Measurements from ENCODE around the gene CSNK1G2. TPM values are rescaled to one million over a fixed set of nuclear protein-coding genes. Genes with fewer than 3 reads are reported as not detected.

CSNK1G2 gene
- total RNA-seq, 1 donor from 2014 or later = 70.6 TPM

- no peak for DNase-seq (ENCODE audit: low read depth)
These were observed 23.0 kb upstream of the CSNK1G2 start for GRCh38 chr19:1917926-1918325.

DNA sequence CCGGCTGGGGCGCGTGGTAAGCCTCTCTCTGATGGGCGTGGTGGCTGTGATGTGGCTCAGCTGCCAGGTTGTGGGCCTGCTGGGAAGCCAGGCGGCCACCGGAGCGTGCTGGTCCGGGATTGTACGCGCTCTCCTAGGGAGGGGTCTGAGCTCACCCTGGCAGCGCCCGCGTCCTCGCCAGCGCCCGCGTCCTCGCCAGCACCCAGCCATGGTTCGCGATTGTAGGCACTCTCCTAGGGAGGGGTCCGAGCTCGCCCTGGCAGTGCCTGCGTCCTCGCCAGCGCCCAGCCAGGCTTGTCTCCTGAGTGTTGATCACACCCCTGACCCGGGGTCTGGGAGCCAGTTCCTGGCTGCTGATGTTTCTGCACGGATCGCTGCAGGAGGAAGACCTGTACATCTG is 22.0 kb upstream of the CSNK1G2 start:
- DNase-seq (ENCODE audit: low read depth) = no peak

DNA sequence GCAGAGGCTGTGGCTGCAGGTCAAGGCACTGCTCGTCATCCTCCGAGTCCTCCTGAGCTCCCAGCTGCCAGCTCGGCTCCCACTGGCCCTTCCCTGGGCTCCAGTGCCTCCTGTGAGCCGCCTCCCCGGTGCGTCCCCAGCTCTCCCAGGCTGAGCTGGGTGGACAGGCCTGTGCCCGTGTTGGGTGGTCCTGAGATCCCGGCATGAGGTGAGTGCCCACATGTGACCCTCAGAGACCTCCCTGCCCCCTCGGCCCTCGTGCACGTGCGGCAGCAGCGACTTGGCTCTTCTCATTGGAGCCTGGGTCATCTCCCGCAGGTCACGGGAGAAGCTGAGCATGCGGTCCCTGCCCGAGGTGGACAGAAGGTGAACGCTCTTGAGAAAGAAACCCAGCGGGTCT is 20.3 kb upstream of the CSNK1G2 start:
- no peak for DNase-seq (ENCODE audit: low read depth)

- no peak for DNase-seq (ENCODE audit: low read depth)
These were observed 19.6 kb upstream of the CSNK1G2 start for GRCh38 chr19:1921326-1921725.

GRCh38 chr19:1921825-1922224 is 19.1 kb upstream of the CSNK1G2 start:
- no peak for DNase-seq (ENCODE audit: low read depth)

GRCh38 chr19:1922803-1923202 is 18.2 kb upstream of the CSNK1G2 start:
- no peak for DNase-seq (ENCODE audit: low read depth)

GRCh38 chr19:1923319-1923718 is 17.7 kb upstream of the CSNK1G2 start:
- DNase-seq (ENCODE audit: low read depth) = no peak

DNA sequence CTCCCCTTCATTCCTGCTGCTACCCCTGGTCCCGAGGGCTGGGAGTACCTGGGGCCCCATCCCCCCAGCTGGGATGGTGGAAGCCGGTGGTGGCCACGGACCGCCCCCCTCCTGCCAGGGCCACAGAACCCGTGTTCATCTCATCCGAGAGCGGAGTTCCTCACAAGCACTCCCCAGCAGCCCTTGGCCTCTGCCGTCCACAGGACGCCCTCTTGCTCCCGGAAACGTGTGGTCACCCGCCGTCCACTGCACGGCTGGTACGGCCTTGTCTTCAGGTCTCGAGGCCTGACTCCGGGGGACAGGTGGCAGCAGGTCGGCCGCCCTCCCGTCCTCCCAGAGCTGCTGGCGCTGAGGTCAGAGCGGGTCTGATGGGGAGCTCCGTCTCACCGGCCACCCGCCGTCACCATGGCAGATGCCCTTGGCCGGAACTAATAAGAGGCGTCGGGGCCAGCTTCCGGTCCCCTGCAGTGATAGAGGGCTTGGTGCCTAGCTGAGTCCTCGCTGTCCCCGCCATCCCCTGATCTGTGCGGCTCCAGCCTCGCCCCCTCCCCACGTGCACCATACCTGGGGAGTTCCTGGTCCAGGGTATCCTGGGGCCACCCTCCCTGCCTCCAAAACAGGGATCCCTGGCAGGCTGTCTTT is 16.5 kb upstream of the CSNK1G2 start:
- no peak for DNase-seq (ENCODE audit: low read depth)

DNA sequence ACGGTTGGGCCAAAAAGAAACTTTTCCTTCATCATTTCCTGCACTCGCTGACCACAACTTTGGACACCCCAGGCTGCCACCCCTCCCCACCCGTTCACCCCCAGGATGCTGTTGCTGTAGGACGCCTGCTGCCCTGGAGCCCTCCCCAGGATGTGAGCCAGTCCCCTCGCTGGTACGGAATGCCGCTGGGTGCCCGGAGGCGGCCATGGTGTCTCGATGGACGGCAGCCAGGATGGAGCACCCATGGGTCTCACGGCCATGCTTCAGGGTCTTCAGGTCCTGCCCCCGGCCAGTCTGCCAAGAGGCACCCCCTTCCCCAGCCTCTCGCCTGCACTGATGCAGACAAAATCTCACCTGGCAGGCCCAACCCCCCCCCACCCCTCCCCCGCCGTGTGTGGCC is 15.4 kb upstream of the CSNK1G2 start:
- no peak for DNase-seq (ENCODE audit: low read depth)

GRCh38 chr19:1929021-1929742 is 11.8 kb upstream of the CSNK1G2 start:
- DNase-seq (ENCODE audit: low read depth) = peak; percentile 74

GRCh38 chr19:1931445-1931844 is 9.5 kb upstream of the CSNK1G2 start:
- no peak for DNase-seq (ENCODE audit: low read depth)

GRCh38 chr19:1932395-1932794 is 8.6 kb upstream of the CSNK1G2 start:
- DNase-seq (ENCODE audit: low read depth) = no peak

GRCh38 chr19:1933244-1933643 is 7.7 kb upstream of the CSNK1G2 start:
- DNase-seq (ENCODE audit: low read depth) = no peak

- no peak for DNase-seq (ENCODE audit: low read depth)
These were observed 7.0 kb upstream of the CSNK1G2 start for GRCh38 chr19:1933942-1934341.

- peak; percentile 55 for DNase-seq (ENCODE audit: low read depth)
These were observed 5.3 kb upstream of the CSNK1G2 start for GRCh38 chr19:1935484-1936208.

DNA sequence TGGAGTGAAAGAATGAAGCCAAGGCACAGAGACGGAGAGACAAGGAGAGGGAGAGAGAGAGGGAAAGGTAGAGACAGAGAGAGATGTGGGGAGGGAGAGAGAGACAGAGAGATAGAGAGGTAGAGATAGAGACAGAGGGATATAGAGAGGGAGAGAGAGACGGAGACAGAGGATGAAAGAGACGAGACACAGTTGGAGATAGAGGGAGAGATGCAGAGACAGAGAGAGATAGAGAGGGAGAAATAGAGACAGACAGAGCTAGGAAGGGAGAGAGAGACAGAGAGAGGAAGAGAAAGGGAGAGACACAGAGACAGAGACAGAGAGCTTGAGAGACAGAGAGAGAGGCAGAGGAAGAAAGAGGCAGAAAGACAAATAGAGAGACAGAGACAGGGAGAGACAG is 4.5 kb upstream of the CSNK1G2 start:
- DNase-seq (ENCODE audit: low read depth) = no peak

DNA sequence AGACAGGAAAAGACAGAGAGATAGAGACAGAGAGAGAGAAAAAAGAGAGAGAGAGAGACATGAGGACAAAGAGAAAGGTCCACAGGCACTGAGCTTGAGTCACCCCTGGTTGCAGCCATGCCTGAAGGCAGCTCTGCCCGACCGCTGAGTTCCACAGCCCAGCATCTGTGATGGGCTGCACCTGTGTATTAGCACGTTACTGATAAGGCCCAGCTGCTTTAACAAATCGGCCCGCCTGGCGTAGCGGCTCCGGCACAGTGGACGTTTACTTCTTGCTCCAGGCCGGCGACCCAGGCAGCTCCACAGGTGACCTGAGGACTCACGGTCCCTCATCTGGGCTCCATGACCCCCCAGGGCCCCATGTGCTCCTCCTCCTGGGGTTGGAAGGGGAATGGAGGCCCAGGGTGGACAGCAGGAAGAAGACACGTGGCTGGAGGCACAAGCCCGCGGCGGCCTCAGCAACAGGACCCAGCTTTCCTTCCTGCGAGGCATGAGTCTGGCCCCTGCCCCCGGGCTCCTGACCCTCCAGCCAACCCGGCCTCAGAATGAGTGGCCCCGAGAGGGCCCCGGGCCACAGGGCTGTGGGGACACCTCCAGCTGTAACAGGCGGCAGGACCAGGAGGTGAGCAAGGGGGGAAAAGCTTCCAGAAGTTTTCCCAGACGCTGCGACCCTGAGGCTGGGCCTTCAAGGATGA is 3.9 kb upstream of the CSNK1G2 start:
- DNase-seq (ENCODE audit: low read depth) = no peak

DNA sequence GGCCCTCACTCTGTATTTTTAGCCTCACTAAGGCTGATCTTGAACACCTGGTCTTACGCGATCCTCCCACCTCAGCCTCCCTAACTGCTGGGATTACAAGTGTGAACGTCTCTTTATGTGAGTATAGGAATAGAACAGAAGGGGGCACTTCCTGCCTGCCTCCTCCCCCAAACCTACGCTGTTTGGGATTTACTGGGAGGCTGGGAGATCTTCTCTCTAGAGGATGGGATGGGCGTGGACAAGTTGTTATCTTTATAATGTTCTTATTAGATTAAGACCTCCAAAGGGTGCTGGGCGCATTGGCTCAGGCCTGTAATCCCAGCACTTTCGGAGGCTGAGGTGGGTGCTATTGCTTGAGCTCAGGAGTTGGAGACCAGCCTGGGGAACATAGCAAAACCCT is 2.9 kb upstream of the CSNK1G2 start:
- no peak for DNase-seq (ENCODE audit: low read depth)

DNA sequence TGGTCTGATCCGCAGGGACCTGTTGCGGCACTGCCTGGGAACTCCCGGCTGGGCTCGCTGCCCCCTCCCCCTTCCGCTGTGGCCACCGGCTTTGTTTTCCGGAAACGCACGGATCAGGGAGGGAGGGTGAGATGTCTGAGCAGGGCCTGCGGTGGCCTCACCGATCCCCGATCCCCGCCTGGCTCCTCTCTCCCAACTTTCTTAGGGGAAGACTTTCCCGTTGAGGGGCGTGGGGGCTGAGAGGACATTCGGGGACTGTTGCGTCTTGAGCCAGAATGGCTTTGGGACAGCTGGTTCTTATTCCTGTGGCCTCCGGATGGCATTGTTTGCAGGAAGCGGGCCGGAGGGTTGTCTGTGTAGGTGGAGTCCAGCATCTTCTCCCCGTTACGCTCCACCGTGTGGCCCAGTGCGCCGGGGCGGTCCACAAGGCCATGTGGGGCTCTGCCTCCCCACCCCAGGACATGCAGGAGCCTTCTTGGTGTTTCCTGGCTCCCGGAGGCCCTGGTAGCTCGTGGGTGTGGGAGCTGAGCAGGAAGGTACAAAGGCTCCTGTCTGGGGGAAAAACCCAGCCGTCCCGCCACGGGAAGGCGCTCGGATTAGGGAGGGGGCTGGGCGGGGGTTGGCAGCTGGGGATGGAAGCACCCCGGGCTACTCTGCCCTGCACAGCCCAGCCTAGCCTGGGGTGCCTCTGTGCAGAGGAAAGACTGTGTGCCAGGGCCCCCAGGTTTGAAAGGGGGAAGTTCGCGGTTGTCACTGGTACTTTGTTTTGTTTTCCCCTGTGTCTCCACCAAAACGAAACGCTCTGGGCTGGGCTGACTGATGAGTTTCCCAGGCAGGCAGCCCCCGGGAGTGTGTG is 1.3 kb downstream of the CSNK1G2 start:
- DNase-seq (ENCODE audit: low read depth) = peak; percentile 64

GRCh38 chr19:1942934-1943555 is 2.1 kb downstream of the CSNK1G2 start:
- DNase-seq (ENCODE audit: low read depth) = no peak
